Esophagus squamous epithelium (tissue), 5 donors: ENCODE data around the gene BRME1. TPM values are rescaled to one million over a fixed set of nuclear protein-coding genes. Genes with fewer than 3 reads are reported as not detected.

Source experiments
- DNase-seq: peaks from one replicate; lab custom pipeline; 2025; lab: John Stamatoyannopoulos, UW
- H3K27ac ChIP-seq, 4 donors: fragments of 200-600 bp; sonication (generic); one replicate each; pipeline ENCODE4 v1.5.1; 2016 to 2019; ENCODE audit warnings: mild to moderate bottlenecking in 1 of 4
- H3K27me3 ChIP-seq, 4 donors: fragments of 200-600 bp; sonication (generic); 1 replicate in 3 of 4; 2 replicates in 1 of 4; pipeline versions ENCODE4 v1.5.1 to v1.6.0; 2017 to 2021; ENCODE audit warnings: antibody characterized with exemption in 1 of 4
- H3K36me3 ChIP-seq, 3 donors: fragments of 200-600 bp; sonication (generic); one replicate each; pipeline ENCODE4 v1.5.1; 2016 to 2019
- H3K4me1 ChIP-seq, 3 donors: fragments of 200-600 bp; sonication (generic); one replicate each; pipeline ENCODE4 v1.5.1; 2017 to 2019
- H3K4me3 ChIP-seq, 4 donors: fragments of 200-600 bp; sonication (generic); 1 replicate in 3 of 4; 2 replicates in 1 of 4; pipeline ENCODE4 v1.5.1; 2016 to 2019; ENCODE audit warnings: mild to moderate bottlenecking in 2 of 4, moderate library complexity in 1 of 4
- H3K9me3 ChIP-seq, 3 donors: fragments of 200-600 bp; sonication (generic); one replicate each; pipeline ENCODE4 v1.5.1; 2016 to 2019
- CTCF ChIP-seq, 6 experiments: fragments of 450-650 bp in 4 of 6; fragments of 200-600 bp in 2 of 6; sonication (generic) in 2 of 6; IDR thresholded peaks; one replicate each; pipeline ENCODE4 v1.5.1; 2016 to 2019; ENCODE audit warnings: antibody characterized with exemption in 6 of 6, mild to moderate bottlenecking in 4 of 6, moderate library complexity in 4 of 6
- POLR2A ChIP-seq, 4 donors: fragments of 450-650 bp; IDR thresholded peaks; one replicate each; pipeline ENCODE4 v1.6.1; 2017; ENCODE audit warnings: antibody characterized with exemption in 4 of 4, mild to moderate bottlenecking in 4 of 4, moderate library complexity in 3 of 4
- WGBS, 2 donors: methylation state at CpG; one replicate each; pipeline ENCODE4 v1.1.5; 2018; 5-methylcytosine and 5-hydroxymethylcytosine counted together
- intact Hi-C: fragments of 100-400 bp; cut with DNase I; formaldehyde crosslinking; loops from one replicate; pipeline ENCODE4 v1.15.0; 2022
- total RNA-seq, 4 donors: library from RNA; depleted of rRNA; stranded (reverse); fragments of >200 nt; gene quantifications; one replicate each; pipeline ENCODE4 v1.1.0, GENCODE V29; 2016
- donor health status: DM: yes; HTN: yes; CAD: no.

Gene BRME1
- total RNA-seq, 4 donors from 2014 or later, result 1.8 to 6.3 (median 4.0) TPM

DNA sequence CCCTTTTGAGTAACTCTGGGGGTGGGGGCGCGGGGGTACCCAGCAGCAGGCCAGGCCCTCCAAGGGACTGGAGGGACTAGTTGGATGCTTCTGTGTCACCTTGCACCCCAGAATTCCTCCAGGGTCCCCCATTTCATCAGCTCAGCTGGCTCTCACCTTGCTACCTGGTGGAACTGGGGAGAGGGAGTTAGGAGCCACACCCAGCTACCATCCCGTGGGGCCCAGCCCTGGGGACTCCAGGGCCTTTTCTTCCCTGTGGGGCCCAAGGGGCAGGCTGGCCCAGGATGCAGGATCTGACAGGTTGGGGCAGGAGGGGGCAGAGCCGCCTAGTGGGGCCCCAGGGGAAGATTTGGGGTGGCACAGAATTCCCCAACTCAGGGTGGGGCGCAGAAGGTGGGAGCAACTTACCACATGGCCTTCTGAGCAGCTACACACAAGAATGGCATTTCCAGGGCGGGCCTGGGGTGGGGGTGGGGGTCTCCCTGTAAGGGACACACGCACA is 61.7 kb downstream of the BRME1 start:
- 34 to 43% methylated on average over 1 to 6 of the region's 7 CpGs for WGBS, 2 donors
- intact Hi-C loops, result no loop called here

GRCh38 chr19:13843104-13843921 is 62.6 kb downstream of the BRME1 start:
- no peak for DNase-seq
- TF ChIP-seq CTCF (IDR thresholded peaks at IDR 0.05) (no peak), POLR2A (IDR thresholded peaks at IDR 0.05) (no peak)
- intact Hi-C loops, result no loop called here
- Histone ChIP-seq H3K27ac (peak overlapping the region; percentile 98 to 100 (median 100)), H3K27me3 (no peaks in the 10 kb centered on the region), H3K4me3 (peak overlapping the region; percentile 74 to 99 (median 89)), H3K36me3 (no peaks in the 10 kb centered on the region), H3K4me1 (peaks cover 55 to 89% (median 58%) of the 10 kb centered on the region in 3 donors), H3K9me3 (no peaks in the 10 kb centered on the region)
- 0 to 14% methylated on average over 4 to 5 of the region's 24 CpGs for WGBS, 2 donors

More for the DNA sequence above, 61.7 kb downstream of the BRME1 start:
- TF ChIP-seq POLR2A (IDR thresholded peaks at IDR 0.05) (no peak), CTCF (IDR thresholded peaks at IDR 0.05) (peak in 2 of 6 experiments; percentile 11 to 30)
- Histone ChIP-seq H3K4me3 (peak overlapping the region in 3 of 4 donors; percentile 74 to 99 (median 81)), H3K4me1 (peaks cover 52 to 89% (median 54%) of the 10 kb centered on the region in 3 donors), H3K27ac (peak overlapping the region; percentile 98 to 100 (median 100)), H3K36me3 (no peaks in the 10 kb centered on the region), H3K9me3 (no peaks in the 10 kb centered on the region), H3K27me3 (no peaks in the 10 kb centered on the region)
- no peak for DNase-seq

DNA sequence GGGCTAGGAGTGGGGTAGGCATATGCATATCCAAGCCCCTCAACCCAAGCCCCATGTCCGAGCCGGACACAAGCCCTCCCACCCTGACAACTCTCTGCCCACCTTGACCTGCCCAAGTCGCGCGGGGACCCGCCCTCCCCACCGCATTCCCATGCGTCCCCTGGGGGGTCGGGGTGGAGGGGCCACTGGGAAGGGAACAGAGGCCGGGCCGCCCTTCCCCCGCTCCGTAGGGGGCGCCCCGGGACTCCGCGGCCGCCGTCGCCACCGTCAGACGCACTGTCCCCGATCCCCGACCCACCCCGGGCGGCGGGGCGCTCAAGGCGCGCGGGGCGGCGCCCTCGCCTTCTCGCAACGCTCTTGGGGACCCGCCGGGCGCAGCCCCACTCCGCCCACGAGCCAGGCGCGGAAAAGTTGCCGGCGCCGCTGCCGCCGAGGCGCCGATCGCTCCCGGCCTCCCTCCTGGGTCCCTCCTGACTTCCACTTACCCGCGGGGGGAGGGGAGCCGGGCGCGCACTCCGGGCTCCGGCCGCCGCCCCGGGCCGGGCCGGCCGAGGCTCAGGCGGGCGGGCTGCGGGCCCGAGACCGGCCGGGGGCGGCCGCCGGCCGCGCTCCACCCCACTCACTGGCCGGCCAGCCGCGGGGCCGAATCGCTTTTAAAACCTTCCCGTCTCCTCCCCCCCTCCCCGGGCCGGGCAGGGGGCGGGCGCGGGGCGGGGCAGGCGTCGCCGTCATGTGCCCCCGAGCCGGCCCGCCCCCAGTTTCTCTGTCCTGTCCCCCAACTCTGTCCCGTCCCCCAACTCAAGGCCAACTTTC is 63.4 kb downstream of the BRME1 start:
- no peaks in the 10 kb centered on the region for H3K9me3 ChIP-seq
- H3K36me3 ChIP-seq, result peaks cover 0 to 5% (median 0%) of the 10 kb centered on the region in 3 donors
- intact Hi-C loops, result no loop called here
- H3K27ac ChIP-seq, result peak overlapping the region; percentile 98 to 100 (median 100)
- no peak for DNase-seq
- no CpG with 5 or more reads among the region's 95 CpGs for WGBS, 2 donors
- no peaks in the 10 kb centered on the region for H3K27me3 ChIP-seq
- no peak for TF ChIP-seq CTCF (IDR thresholded peaks at IDR 0.05)
- peak in 2 of 4 donors; percentile 88 to 93 for TF ChIP-seq POLR2A (IDR thresholded peaks at IDR 0.05)
- H3K4me3 ChIP-seq, result peak overlapping the region; percentile 74 to 99 (median 89)
- H3K4me1 ChIP-seq, result peaks cover 55 to 89% (median 57%) of the 10 kb centered on the region in 3 donors

DNA sequence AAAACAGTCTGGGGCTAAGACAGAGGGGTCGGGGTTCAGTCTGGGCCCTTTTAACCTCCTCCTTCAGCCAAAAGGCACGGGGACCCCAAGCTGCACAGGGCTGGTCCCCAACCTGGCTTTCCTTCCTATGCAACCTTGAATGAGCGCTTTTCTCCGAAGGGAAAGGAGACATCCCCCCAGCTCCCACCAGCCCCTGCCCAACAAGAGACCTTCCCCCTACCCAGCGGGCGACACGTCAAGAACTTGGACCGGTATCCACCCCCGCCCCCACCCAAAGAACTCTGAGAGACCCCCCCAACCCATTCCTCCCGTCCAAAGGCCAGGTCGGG is 64.0 kb downstream of the BRME1 start:
- H3K36me3 ChIP-seq, result peaks cover 0 to 11% (median 0%) of the 10 kb centered on the region in 3 donors
- peak overlapping the region; percentile 74 to 99 (median 89) for H3K4me3 ChIP-seq
- TF ChIP-seq POLR2A (IDR thresholded peaks at IDR 0.05), result no peak
- TF ChIP-seq CTCF (IDR thresholded peaks at IDR 0.05), result no peak
- 0% methylated on average over 1 to 2 of the region's 11 CpGs for WGBS, 2 donors
- DNase-seq, result no peak
- no peaks in the 10 kb centered on the region for H3K9me3 ChIP-seq
- intact Hi-C loops, result no loop called here
- H3K27me3 ChIP-seq, result no peaks in the 10 kb centered on the region
- H3K27ac ChIP-seq, result peak overlapping the region; percentile 98 to 100 (median 100)
- H3K4me1 ChIP-seq, result peaks cover 55 to 89% (median 62%) of the 10 kb centered on the region in 3 donors
